ENCODE results near the gene PGP.

GRCh38 chr16:2210009-2210332 lies 4.7 kb downstream of the PGP start:
- TF ChIP-seq CTCF (IDR thresholded peaks at IDR 0.05) (no peak), POLR2A (IDR thresholded peaks at IDR 0.05) (no peak)

All from uterus (tissue), 2 donors.